Head of caudate nucleus (tissue), 42 donors: ENCODE results near the gene ERICH4.

Experiments used
- DNase-seq, 42 donors: peaks; one replicate each; pipeline versions ENCODE4 v3.0.0 to v3.0.0-alpha.2; 2020 to 2021; ENCODE audit warnings: mixed read lengths in 7 of 42
- intact Hi-C: fragments of 100-400 bp; cut with DNase I; formaldehyde crosslinking; loops from one replicate; pipeline ENCODE4 v1.15.0; 2022

Gene ERICH4

GRCh38 chr19:41411100-41411967, 31.6 kb upstream of the ERICH4 start:
- DNase-seq, result no peak
- intact Hi-C loops, result no loop called here

- intact Hi-C loops, result no loop called here
- DNase-seq, result peak in 40 of 42 donors; percentile 14 to 89 (median 67)
Observed at GRCh38 chr19:41411968-41412265, 31.0 kb upstream of the ERICH4 start.

- intact Hi-C loops, result no loop called here
- no peak for DNase-seq
Observed at GRCh38 chr19:41412953-41413352, 30.0 kb upstream of the ERICH4 start.

- no peak for DNase-seq
- intact Hi-C loops, result no loop called here
Observed at GRCh38 chr19:41413947-41414346, 29.0 kb upstream of the ERICH4 start.

- intact Hi-C loops, result no loop called here
- no peak for DNase-seq
Observed at GRCh38 chr19:41414461-41414860, 28.5 kb upstream of the ERICH4 start.

GRCh38 chr19:41415154-41415571, 27.8 kb upstream of the ERICH4 start:
- intact Hi-C loops, result no loop called here
- DNase-seq, result no peak

GRCh38 chr19:41416194-41416674, 26.7 kb upstream of the ERICH4 start:
- intact Hi-C loops, result no loop called here
- DNase-seq, result no peak

GRCh38 chr19:41420101-41420880, 22.7 kb upstream of the ERICH4 start:
- intact Hi-C loops, result no loop called here

GRCh38 chr19:41421314-41421713, 21.6 kb upstream of the ERICH4 start:
- no peak for DNase-seq
- intact Hi-C loops, result no loop called here

More at GRCh38 chr19:41420101-41420880, 22.7 kb upstream of the ERICH4 start:
- DNase-seq, result peak in 11 of 42 donors; percentile 19 to 55 (median 32)

- no peak for DNase-seq
- intact Hi-C loops, result no loop called here
Observed at GRCh38 chr19:41421973-41422372, 21.0 kb upstream of the ERICH4 start.

GRCh38 chr19:41422456-41422855, 20.5 kb upstream of the ERICH4 start:
- DNase-seq, result no peak
- intact Hi-C loops, result no loop called here

- intact Hi-C loops, result no loop called here
- no peak for DNase-seq
Observed at GRCh38 chr19:41422955-41423354, 20.0 kb upstream of the ERICH4 start.

GRCh38 chr19:41424335-41425173, 18.4 kb upstream of the ERICH4 start:
- DNase-seq, result no peak
- intact Hi-C loops, result no loop called here

GRCh38 chr19:41425174-41426115, 17.5 kb upstream of the ERICH4 start:
- no peak for DNase-seq
- intact Hi-C loops, result no loop called here

- intact Hi-C loops, result no loop called here
Observed at GRCh38 chr19:41426116-41426841, 16.7 kb upstream of the ERICH4 start.

GRCh38 chr19:41426952-41427646, 15.9 kb upstream of the ERICH4 start, which contains the start of gene B3GNT8:
TSS of gene B3GNT8 (minus strand) at chr19:41427374. CDS start at chr19:41426778, 596 bp downstream.
- DNase-seq, result peak in 5 of 42 donors; percentile 20 to 43 (median 27)
- intact Hi-C loops, result no loop called here

More at GRCh38 chr19:41426116-41426841, 16.7 kb upstream of the ERICH4 start:
- no peak for DNase-seq
